ENCODE measurements around the gene GCNT1. TPM values are rescaled to one million over a fixed set of nuclear protein-coding genes. Genes with fewer than 3 reads are reported as not detected.
"Not testable (repeated sequence)": the region's sequence is repeated elsewhere in the genome, so short reads cannot be mapped to it uniquely, and the experiment has no call there.

GCNT1 gene
- polyA plus RNA-seq, 1 donor = 5.3 TPM

- no peak for DNase-seq
These were observed 17.2 kb upstream of the GCNT1 start for GRCh38 chr9:76441551-76442322.

GRCh38 chr9:76443887-76444286, 15.1 kb upstream of the GCNT1 start:
- no peak for DNase-seq

DNA sequence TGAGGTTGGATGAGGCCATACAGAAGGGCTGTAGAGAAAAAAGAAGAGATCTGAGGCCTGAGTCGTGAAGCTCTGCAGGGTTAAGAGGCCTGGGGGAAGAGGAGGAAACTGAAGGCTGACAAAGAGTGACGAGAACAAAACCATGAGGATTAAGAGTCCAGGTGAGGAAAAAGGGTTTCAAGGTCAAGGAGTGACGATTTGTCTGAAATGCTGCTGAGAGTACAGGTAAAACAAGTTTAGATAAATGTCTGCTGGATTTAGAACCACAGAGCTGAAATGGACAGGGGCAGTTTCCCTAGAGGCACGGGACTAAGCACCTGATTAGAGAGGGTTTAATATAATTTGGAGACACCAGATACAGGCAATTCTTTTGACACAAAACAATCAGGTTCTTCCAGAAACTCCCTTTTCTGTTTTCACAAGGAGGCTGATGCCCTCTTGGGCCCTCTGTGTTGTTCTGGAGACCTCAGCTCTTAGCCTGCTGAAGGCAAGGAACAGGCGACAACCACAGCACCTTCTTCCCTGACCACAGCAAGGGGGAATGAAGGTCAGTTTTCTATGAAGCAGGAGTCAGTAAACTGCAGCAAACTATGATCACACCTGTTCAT, 14.6 kb upstream of the GCNT1 start:
- no peak for DNase-seq

- no peak for DNase-seq
These were observed 13.0 kb upstream of the GCNT1 start for GRCh38 chr9:76445976-76446375.

DNA sequence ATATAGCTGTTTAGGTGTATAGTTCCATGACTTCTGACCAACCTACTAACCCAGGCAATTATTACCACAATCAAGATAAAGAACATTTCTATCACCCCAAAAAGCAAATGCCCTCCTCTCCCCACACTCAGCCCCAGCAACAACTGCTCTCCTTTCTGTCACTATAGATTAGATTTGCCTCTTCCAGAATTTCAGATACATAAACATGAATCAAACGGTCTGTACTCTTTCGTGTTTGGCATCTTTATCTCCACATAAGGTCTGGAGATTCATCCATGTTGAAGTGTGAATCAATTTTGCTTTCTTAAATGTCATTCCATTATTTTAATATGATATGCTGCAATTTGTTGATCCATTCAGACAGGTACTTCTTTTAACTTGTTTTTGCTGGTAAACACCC, 10.5 kb upstream of the GCNT1 start:
- DNase-seq = no peak

GRCh38 chr9:76451234-76451633, 7.7 kb upstream of the GCNT1 start:
- no peak for DNase-seq

DNA sequence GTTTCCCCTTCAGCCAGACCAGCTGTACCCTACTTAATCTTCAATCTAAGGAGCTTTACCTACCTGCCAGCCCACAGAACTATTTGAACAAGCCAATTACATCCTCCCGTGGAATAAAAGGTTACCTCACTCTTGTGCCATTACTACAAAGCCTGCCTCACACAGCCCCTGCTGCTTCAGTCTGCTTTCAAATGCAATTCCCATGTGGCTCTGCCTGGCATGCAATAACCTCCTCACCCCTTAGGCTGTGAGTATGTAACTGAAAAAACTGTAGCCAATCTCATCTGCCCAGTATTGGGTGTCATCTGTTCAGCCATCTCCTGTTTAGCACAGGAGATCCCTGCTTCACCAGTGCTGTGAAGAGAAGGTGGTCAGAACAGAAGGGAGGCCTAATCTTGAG, 6.1 kb upstream of the GCNT1 start:
- DNase-seq = no peak

GRCh38 chr9:76453785-76454184, 5.2 kb upstream of the GCNT1 start:
- no peak for DNase-seq

DNA sequence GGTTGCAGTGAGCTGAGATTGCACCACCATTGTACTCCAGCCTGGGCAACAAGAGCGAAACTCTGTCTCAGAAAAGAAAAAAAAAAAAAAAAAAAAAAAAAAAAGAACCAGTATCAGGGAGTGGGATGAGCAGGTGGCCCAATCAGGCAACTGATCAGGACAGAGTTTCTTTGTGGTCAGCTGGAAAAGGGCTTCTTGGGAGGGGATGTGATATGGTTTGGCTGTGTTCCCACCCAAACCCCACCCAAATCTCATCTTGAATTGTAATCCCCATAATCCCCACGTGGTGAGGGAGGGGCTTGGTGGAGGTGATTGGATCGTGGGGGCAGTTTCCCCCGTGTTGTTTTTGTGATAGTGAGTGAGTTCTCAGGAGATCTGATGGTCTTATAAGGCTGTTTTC, 4.7 kb upstream of the GCNT1 start:
- no peak for DNase-seq

DNA sequence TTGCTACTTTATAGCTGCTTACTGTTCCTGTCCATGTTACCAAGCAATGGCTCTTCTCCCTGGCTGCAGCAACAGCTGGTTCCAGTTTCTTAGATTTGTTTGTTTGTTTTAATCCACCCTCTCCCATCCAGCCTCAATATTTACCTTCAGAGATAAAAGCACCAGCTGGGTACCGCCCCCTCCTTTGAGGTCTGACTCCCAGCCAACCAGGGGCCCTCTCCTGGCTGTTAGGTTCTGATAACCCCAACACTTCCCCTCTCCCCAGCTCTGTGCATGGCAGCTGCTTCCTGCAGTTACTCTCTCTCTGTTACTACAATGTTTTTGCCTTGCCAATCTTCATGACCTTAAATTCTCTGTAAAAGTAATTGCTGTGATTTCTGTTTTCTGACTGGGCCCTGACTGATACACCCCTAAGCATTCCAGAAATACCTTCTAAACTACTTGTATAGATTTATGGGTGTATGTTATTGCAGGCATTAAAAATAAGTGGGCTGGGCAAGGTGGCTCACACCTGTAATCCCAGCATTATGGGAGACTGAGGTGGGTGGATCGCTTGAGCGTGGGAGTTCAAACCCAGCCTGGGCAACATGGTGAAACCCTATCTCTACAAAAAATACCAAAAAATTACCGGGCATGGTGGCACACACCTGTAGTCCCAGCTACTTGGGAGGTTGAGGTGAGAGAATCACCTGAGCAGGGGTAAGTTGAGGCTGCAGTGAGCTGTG, 2.6 kb upstream of the GCNT1 start:
- DNase-seq = peak; percentile 61

DNA sequence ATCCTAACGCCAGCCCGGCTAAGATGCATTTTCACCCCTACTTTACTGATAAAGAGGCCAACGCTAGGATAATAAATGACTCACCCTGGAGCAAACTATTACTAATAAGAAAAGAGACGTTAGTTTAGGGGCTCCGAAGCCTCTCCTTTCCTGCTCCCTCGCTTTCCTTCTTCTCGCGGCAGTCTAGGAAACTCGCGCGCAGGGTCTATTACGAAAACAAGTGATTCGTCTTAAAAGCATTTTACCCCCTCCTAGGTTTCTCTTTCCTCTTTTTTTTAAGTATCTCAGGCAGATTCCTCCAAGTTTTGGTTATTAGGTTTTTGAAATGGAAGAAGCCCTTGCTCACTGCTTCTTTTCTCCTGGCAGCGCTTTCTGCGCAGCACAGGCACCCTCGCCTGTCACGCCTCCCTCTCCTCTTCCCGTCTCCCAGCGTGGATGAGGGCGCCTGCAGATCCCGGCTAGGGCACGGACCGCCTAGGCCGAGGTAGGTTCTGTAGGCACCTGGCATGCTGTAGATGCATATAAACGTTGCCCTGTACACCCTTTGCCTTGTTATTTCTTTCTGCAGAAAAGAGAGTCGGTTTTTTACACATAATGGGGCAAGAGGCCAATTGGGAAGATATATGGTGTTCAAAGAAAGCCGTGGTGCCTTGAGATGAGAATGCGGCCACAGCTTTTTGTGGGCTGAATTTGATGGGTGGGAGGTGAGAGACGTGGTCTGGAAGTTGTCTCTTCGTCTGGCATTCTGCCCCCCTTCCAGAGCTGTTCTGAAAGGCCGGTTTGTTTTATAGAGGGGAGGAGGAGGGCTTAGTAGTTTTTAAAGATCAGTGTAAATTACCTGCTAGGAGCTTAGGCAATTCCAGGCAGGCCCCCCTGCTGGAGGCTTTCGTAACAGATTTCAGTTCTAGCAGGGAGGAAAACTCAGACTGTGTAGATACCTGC, 983 bp downstream of the GCNT1 start:
- peak; percentile 46 for DNase-seq

DNA sequence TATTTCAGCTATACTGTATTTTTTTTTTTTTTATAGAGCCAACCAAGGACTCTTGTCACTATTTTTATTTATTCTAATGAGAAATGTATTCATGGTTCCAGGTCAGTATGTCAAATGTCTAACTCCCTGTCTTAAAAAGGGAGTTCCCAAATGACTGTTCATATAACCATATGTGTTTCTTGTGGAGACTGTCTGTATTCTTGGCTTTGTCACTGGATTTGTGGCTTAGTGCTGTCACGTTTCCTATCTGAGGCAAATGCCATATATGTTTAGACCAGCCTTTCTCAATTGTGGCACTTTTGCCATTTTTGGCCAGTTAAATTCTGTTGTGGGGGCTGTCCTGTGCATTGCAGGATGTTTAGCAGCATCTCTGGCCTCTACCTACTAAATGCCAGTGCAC, 3.1 kb downstream of the GCNT1 start:
- DNase-seq = no peak

- DNase-seq = no peak
These were observed 4.2 kb downstream of the GCNT1 start for GRCh38 chr9:76463211-76463610.

DNA sequence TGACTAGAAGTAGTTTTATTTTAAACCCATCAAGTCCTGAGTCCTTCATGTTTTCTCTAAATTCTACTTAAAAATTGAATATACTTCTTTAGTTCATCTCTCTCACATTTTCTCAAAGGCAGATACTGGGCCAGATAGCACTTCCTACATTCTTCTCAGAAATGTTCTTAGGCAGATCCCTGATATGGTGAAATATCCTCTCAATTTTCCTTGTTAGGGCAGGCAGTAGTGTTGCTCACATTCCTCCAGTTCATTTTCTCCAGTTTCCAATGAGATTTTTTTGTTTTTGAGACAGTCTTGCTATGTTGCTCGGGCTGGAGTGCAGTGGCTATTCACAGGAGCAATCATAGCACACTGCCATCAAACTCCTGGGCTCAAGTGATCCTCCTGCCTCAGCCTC, 5.7 kb downstream of the GCNT1 start:
- no peak for DNase-seq

DNA sequence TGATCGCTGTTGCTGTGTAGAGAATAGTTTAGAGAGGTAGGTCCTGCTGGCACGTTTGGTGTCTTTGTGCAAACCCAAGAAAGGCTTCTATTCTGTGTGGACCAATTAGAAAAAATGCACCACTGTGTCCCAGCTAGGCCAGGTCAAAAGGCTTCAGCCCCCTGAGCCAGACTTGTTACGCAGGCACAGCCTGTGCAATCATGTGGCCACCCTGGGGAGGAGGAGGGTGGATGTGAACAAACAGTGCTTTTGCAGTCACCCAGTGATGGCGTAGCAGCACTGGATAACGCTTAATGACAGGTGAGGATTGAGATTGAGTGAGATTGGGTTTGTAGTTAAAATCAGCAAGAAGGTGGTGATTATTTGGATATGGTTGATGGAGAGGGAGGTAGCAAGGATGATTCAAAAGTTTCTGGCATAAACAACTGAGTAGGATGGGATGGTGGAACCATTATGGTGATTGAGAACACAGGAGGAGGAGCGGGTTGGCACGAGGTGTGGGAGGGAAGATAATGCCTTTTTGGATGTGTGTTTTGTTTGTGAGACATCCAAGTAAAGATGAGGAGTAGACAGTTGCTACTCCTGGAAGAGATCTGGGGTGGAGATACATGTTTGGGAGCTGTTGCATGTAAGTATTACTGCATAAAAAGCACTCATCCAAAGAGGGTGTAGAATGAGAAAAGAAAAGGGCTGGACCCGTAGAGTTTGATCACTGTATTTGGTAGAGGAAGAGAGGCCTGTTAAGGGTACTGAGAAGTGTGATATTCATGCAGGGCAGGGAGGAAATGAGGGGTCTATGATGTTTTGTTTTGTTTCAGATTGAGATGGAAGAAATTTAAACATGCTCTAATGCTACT, 6.7 kb downstream of the GCNT1 start:
- no peak for DNase-seq

GRCh38 chr9:76466299-76466605, 7.3 kb downstream of the GCNT1 start:
- DNase-seq = no peak

- DNase-seq = no peak
These were observed 15.4 kb downstream of the GCNT1 start for GRCh38 chr9:76474419-76474818.

DNA sequence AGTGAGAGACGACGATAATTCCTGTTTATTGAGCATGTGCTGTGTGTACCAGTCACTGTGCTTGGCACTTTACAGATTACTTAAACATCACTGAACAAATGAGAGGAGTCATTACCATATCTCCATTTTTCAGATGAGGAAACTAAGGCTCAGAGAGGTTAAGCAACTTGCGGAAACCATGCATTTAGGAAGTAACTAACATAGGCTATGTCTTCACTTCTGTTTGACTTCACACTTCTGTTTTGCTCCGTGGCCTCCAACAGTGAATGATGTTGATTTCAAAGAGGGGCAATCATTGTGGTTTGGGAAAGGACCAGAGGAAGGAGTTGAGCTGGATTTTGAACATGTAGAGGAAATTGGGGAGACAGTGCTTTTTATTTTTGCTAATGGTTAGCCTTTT, 16.7 kb downstream of the GCNT1 start:
- DNase-seq = no peak

- not testable (repeated sequence) for DNase-seq
These were observed 18.8 kb downstream of the GCNT1 start for GRCh38 chr9:76477818-76478217.

DNA sequence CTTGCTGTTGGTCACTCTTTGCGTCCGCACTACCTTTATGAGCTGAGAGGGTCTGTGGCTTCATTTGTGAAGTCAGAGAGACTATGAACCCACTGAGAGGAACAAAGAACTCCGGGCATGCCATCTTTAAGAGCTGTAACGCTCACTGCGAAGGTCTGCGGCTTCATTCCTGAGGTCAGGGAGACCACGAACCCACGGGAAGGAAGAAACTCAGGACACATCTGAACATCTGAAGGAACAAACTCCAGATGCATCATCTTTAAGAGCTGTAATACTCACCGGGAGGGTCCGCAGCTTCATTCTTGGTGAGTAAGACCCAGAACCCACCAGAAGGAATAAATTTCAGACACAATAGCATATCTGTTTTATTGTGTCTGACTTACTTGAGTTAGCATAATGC, 19.2 kb downstream of the GCNT1 start:
- DNase-seq = no peak

GRCh38 chr9:76479337-76479736, 20.4 kb downstream of the GCNT1 start:
- not testable (repeated sequence) for DNase-seq
